DMS79 treated with DMSO at 0.1 percent for 48 hours (cell line): ENCODE data around the gene ASB18.
A peak's percentile ranks its signal among the peaks of the same experiment; 100 is the strongest.
"Not testable (repeated sequence)": the region's sequence is repeated elsewhere in the genome, so short reads cannot be mapped to it uniquely, and the experiment has no call there.

ENCODE experiments used
- DNase-seq: peaks from one replicate; lab custom pipeline; 2025; lab: John Stamatoyannopoulos, UW

The ASB18 gene

GRCh38 chr2:236264256-236264655 is at the start of gene ASB18:
Gene ASB18, minus strand, starts transcription at chr2:236264406. Its CDS starts 61 bp downstream, at chr2:236264345.
- DNase-seq: no peak

DNA sequence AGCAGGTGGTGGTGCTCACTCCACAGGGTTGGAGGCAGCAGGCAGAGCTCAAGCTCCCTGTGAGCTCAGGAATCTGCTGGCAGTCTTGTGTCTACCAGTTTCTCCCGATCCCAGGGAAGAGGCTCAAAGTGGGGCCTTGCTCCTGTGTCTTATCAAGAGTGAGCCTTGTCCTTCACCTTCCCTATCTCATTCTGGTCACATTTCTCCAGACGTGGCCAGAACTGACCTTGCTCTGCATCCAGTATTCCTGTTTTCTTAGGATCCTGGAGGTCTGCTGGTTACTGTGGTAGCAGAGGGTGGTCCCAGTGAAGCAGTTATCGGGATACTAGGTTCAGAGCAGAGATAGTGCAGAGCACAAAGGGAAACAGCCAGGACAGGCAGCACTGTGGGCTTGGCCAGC is 47.1 kb upstream of the ASB18 start:
- DNase-seq: no peak

DNA sequence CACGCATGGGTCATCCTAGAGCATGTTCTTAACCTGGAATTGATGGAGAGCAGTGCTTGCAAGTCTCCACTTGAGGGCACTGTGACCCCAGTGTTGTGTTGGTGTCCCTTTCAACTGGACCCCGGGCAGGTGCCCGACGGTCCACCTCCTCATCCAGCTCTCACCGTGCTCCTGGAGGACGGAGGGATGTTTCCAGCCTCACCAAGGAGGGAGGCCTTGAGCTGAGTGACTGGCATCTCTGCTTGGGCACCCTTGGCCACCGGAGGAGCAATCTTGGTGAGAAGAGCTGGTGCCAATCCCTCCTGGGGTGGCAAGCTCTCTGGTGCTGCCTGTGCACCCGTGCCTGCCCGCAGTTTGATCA is 45.4 kb upstream of the ASB18 start:
- DNase-seq: peak; percentile 5

- DNase-seq: no peak
Observed at GRCh38 chr2:236308855-236309668, 44.9 kb upstream of the ASB18 start.

- no peak for DNase-seq
Observed at GRCh38 chr2:236307641-236308040, 43.4 kb upstream of the ASB18 start.

DNA sequence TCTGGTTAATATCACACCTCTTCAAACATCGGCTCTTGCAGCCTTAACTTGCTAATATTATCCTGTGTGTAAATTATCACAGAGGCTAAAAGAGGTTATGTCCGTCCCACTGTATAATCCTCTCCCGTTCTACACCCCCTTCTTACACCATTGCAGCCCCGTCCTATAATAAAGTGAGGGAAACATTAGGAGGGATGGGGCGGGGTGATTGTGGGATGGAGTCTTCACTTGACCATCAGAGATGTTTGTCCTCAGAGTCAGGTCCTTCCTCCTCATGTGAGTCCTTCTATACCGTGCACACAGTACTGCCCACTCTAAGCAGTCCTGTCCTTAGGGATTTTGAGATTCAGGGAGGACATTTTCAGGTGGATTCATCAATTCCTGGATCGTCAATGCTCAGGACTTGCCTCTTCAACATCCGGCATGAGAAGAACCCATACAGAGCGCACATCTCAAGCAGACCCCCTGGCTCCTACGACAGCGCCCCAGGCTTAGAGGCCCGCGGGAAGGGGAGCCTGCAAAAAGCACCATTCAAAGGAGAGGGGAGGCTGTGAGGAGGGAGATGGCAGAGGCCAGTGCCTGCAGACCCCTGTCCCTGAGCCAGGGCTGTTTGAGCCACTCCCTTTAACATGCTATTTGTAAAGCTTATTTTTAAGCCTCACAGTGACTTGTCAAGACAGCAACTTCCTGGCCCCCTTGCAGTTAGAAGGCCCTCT is 42.8 kb upstream of the ASB18 start:
- no peak for DNase-seq

- no peak for DNase-seq
Observed at GRCh38 chr2:236305964-236306605, 41.9 kb upstream of the ASB18 start.

DNA sequence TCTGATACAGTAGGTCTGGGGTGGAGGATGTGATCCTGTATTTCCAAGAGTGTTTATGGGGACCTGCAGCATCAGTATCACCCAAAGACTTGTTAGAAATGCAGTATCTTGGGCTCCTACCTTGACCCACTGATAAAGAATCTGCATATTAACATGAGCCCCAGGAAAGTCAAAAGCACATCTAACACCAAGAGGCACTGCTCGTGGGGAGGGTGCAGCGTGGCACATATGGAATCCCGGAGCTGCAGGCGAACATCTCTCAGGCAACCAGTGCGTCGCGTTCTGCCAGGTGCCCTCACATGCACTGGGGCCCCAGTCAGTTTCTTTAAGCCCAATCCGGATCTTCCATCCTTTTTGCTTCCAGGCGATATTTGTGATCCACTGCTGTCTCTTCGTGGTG is 41.3 kb upstream of the ASB18 start:
- DNase-seq: no peak

GRCh38 chr2:236303935-236304334 is 39.7 kb upstream of the ASB18 start:
- no peak for DNase-seq

DNA sequence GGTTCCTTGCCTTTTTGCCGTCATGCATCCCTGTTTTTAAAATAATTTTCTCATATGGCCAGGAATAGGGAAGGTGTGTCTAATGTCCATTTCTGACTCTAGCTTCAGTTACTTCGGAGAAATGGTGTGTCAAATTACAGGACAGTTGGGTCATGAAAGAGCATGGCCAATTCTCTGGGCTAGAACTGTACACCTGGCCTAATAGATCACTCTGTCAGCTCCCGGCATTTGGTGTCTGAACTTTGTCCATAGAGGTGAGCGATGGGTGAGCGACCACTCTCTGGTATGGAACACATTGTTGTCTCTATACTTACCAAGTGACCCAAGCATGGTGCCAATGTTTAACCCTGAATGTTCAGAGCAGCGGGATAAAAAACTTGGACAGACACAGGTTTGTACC is 38.3 kb upstream of the ASB18 start:
- no peak for DNase-seq

- DNase-seq: no peak
Observed at GRCh38 chr2:236298924-236299475, 34.8 kb upstream of the ASB18 start.

DNA sequence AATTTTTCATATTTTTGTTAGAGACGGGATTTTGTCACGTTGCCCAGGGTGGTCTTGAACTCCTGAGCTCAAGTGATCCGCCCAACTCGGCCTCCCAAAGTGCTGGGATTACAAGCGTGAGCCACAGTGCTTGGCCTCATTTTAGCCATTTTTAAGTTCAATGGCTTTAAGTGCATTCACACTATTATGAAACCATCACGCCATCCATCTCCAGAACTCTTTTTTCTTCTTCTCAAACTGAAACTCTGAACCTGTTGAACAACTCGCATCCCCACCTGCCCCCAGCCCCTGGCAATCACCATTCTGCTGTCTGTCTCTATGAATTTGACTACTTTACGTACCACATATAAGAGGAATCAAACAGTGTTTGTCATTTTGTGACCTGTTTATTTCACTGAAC is 31.3 kb upstream of the ASB18 start:
- DNase-seq: no peak

DNA sequence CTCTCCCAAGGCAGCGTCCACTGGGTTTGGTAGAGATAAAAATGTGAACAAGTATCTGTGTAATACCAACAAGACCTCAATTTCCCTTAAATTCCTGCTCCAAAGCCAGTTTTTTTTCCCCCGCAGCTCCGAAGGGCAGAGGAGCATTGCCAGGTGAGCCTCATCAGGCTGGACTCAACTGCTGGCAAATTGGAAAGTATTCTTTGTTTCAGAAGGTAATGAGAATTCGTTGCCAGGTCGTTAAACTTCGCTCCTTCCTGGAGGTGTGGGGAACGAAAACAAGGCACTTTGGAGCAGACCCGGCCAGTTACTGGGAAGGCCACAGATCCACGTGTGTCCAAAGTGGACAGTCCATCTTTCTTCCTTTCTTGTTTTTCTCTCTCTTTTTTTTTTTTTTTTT is 30.4 kb upstream of the ASB18 start:
- DNase-seq: no peak

- no peak for DNase-seq
Observed at GRCh38 chr2:236293241-236293810, 29.1 kb upstream of the ASB18 start.

DNA sequence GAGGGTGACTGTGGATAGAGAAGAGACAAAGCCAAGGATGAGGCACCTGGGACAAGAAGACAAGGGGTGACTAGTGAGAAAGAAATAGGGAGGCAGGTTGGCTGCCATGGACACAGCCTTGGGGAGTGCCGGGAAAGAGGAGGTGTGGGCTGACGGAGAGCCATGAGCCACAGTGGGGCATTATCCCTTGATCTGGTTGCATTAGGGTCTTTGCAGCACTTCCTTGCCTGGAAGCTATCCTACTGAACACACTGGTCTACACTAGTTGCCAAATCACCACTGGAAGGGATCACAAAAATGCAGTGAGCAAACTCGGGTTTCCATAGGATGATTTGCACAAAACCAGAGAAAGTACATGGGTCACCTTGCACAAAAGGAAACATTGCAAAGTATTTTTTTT is 27.7 kb upstream of the ASB18 start:
- DNase-seq: no peak

GRCh38 chr2:236291476-236291875 is 27.3 kb upstream of the ASB18 start:
- DNase-seq: no peak

DNA sequence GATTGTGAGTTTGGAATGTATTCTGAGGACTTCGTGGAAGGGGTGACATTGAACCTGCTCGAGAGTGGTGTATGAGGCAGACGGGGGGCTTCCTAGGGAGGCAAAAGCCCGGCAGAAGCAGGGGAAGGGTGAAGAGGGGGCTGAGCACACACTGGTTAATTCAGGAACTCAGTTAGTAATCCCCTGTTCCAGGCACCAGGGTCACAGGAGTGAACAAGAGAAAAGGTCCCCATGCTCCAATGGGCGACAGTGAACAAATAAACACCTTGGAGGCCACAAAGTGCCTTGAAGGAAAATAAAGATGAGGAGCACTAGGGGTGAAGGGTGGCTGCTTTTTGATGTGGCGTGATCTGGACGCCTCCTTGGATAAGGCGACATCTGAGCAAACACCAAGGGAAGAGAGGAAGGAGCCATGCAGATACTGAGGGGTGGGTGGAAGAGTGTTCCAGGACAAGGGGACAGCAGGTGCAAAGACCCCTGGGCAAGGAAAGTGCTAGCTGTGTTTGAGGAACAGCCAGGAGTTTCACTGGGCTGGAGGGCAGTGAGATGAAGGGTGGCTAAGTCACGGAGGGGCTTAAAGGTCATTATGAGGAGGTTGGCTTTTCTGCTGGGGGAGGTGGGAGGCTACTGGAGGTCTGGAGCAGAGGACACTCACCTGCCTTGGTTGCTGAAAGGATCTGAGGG is 26.7 kb upstream of the ASB18 start:
- DNase-seq: no peak

- DNase-seq: peak; percentile 4
Observed at GRCh38 chr2:236289766-236290462, 25.7 kb upstream of the ASB18 start.

- not testable (repeated sequence) for DNase-seq
Observed at GRCh38 chr2:236288373-236288772, 24.2 kb upstream of the ASB18 start.

DNA sequence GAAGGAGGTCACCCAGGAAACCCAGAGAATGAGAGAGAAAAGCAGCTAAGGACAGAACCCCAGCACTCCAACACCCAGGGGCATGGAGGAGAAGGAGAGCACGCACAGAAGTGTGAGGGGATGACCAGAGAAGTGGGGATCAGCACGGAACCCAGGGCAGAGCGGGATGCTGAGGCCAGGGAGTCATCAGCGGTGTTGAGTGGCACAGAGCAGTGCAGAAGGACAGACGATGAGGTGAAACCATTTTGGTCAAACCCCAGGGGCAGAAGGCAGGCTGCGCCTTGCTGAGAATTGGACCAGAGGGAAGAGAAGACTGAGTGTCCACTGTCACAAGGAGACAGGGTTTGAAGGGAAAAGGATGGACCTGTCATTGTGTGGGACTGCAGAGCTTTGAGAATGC is 23.4 kb upstream of the ASB18 start:
- no peak for DNase-seq

- no peak for DNase-seq
Observed at GRCh38 chr2:236286873-236287545, 22.8 kb upstream of the ASB18 start.
